ENCODE measurements around the gene KAZALD1. TPM values are rescaled to one million over a fixed set of nuclear protein-coding genes. Genes with fewer than 3 reads are reported as not detected.
A peak's percentile ranks its signal among the peaks of the same experiment; 100 is the strongest.

KAZALD1 gene
- total RNA-seq, 2 experiments from 2014 or later, result 0.35 to 0.53 TPM

DNA sequence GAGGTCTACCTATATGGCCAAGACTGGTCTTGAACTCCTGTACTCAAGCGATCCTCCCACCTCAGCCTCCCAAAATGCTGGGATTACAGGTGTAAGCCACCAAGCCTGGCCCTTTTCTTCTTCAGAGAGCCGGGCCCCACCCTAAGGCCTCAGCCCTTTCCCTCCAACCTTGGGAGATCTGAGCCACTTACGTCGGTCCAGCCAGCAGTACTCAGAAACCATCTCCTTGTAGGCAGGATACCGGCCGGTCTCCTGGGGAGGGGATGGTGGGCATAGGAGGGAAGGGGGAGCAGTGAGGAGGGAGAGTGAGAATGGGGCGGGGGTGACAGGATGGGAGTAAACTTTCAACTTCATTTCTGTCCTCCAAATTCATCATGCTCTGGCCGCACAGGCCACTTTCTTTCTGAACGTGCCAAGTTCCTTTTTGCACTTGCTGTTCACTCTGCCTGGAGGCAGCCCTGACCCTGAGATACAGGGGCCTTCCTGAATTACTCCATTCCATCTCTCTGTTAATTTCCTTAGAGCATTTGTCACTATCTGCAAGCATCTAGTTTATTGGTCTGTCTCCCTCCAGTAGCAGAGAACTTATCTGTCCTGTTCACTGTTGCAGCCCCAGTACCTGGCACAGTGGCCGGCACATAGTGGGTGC, 41.2 kb upstream of the KAZALD1 start:
- H3K27ac Mint-ChIP-seq, result no peak overlapping the region
- H3K27me3 Mint-ChIP-seq, result peaks cover 29% of the 10 kb centered on the region
- ChIA-PET CTCF (interaction anchor here (0.6 to 4.4 kb wide), 3 partner anchors 22 to 423 kb away, joined by 3 to 48 read pairs (median 3); no protein-coding TSS in a partner anchor), POLR2A (no interaction called here)
- H3K4me3 Mint-ChIP-seq, result no peak overlapping the region
- no peak for DNase-seq
- H3K4me1 Mint-ChIP-seq, result peaks cover 5% of the 10 kb centered on the region
- H3K9me3 Mint-ChIP-seq, result no peaks in the 10 kb centered on the region
- H3K36me3 Mint-ChIP-seq (ENCODE audit: low read depth), result no peaks in the 10 kb centered on the region

DNA sequence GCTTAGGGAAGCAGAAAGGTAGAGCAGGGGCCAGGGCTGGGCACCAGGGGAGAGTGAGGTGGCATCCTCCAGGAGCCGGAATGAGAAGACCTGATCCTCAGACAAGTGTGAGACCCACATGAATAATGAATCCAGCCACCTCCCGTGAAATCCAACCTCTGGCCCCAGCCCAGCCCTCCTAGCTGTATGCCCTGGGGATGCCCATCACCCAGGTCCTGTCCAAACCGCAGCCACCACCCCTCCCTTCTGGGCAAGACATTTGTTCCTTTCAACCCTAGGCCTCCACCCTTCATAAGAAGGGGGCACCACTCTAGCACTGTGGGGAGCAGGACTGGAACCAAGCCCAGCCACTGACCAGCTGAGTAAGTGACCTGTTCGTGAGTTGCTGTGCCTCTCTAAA, 40.5 kb upstream of the KAZALD1 start:
- Mint-ChIP-seq H3K9me3 (no peaks in the 10 kb centered on the region), H3K4me1 (peaks cover 5% of the 10 kb centered on the region), H3K27ac (no peak overlapping the region), H3K36me3 (ENCODE audit: low read depth) (no peaks in the 10 kb centered on the region), H3K27me3 (peaks cover 25% of the 10 kb centered on the region), H3K4me3 (no peak overlapping the region)
- CTCF ChIA-PET, result interaction anchor here (1.7 kb wide), 1 partner anchor 23 kb away, joined by 4 read pairs; no protein-coding TSS in a partner anchor
- POLR2A ChIA-PET, result no interaction called here
- no peak for DNase-seq

DNA sequence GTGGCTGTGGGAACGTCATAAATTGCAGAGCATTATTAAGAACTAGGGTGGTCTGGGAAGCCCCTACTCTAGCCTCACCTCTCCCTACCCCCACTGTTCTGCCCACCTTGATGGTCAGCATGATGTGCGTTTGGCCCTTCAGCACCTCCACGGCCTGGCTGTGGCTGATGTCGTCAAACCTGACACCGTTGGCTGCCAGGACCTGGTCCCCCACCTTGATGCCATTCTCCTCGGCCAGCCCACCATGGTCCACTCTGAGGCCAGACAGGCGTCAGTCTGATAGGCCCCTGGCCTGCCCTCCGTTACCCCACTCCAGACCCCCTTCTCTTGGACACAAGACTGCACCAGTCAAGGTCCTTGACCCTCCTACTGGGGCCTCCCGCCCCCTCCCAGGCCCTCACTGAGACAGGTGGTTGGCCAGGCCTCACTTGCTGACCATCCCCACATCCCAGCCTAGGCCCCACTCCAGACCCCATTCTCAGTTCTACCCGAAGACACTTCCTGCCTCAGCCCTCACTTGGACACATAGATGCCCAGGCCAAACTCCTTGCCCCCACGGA, 40.0 kb upstream of the KAZALD1 start:
- H3K9me3 Mint-ChIP-seq, result no peaks in the 10 kb centered on the region
- ChIA-PET POLR2A (no interaction called here), CTCF (interaction anchor here (1.7 kb wide), 1 partner anchor 24 kb away, joined by 4 read pairs; no protein-coding TSS in a partner anchor)
- H3K27ac Mint-ChIP-seq, result no peak overlapping the region
- peaks cover 19% of the 10 kb centered on the region for H3K27me3 Mint-ChIP-seq
- H3K4me1 Mint-ChIP-seq, result peaks cover 5% of the 10 kb centered on the region
- no peak overlapping the region for H3K4me3 Mint-ChIP-seq
- no peak for DNase-seq
- H3K36me3 Mint-ChIP-seq (ENCODE audit: low read depth), result no peaks in the 10 kb centered on the region

DNA sequence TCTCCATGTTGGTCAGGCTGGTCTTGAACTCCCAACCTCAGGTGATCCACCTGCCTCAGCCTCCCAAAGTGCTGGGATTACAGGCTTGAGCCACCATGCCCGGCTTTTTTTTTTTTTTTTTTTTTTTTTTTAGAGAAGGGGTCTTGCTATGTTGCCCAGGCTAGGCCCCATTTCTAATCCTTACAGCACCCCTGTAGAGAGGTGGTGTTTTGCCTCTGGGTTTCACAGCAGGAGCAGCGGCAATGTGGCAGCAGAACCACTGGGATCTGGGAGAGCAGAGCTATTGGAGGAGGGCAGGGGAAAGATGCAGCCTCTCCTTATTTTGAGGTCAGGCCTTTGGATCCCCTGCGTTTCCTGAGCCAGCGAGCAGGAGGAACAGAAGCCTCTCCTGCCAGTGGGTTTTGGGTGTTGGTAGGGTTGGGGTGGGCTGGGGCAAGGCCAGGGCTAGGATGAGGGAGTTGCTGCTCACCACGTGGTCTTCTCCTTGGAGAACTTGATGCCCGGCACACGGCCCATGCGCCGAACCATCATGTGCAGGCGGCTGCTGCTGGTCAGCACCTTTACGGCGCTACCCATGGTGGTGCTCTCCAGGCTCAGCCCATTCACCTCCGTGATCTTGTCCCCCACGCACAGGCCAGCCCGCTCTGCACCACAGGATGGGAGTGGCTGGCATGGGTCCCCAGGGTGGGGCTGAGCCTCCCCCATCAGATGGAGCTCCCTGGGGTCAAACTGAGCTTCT, 38.7 kb upstream of the KAZALD1 start:
- CTCF ChIA-PET, result interaction anchor here (1.7 kb wide), 1 partner anchor 25 kb away, joined by 4 read pairs; no protein-coding TSS in a partner anchor
- H3K4me3 Mint-ChIP-seq, result no peak overlapping the region
- DNase-seq, result no peak
- H3K4me1 Mint-ChIP-seq, result peaks cover 5% of the 10 kb centered on the region
- POLR2A ChIA-PET, result no interaction called here
- no peaks in the 10 kb centered on the region for H3K9me3 Mint-ChIP-seq
- peaks cover 19% of the 10 kb centered on the region for H3K27me3 Mint-ChIP-seq
- H3K36me3 Mint-ChIP-seq (ENCODE audit: low read depth), result no peaks in the 10 kb centered on the region
- H3K27ac Mint-ChIP-seq, result no peak overlapping the region

DNA sequence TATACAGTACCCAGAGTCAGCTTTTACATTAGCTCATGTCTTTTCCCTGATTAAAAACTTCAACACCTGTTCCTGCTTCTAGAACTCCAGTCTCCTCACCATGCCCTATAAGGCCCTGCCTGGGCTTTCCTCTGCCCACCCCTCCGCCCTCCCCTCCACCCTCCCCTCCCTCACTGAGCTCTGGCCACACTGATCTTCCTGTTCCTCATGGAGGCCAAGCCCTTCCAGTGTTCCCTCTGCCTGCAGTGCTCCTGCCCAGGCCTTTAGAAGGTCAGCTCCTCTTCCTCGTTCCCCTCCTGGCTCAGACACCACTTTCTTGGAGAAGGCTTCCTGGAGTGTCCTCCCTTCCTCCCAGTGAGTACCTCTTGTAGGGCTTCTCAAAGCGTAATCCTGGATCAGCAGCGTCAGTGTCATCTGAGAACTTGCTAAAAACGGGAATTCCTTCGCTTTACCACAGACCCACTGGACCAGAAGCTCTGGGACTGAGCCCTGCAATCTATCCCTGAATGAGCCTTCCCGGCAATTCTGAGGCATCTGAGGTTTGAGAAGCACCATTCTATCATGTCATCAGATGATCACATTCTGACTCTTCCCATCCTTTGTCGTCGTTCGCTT, 34.6 kb upstream of the KAZALD1 start:
- no peak overlapping the region for H3K4me3 Mint-ChIP-seq
- H3K4me1 Mint-ChIP-seq, result peaks cover 5% of the 10 kb centered on the region

DNA sequence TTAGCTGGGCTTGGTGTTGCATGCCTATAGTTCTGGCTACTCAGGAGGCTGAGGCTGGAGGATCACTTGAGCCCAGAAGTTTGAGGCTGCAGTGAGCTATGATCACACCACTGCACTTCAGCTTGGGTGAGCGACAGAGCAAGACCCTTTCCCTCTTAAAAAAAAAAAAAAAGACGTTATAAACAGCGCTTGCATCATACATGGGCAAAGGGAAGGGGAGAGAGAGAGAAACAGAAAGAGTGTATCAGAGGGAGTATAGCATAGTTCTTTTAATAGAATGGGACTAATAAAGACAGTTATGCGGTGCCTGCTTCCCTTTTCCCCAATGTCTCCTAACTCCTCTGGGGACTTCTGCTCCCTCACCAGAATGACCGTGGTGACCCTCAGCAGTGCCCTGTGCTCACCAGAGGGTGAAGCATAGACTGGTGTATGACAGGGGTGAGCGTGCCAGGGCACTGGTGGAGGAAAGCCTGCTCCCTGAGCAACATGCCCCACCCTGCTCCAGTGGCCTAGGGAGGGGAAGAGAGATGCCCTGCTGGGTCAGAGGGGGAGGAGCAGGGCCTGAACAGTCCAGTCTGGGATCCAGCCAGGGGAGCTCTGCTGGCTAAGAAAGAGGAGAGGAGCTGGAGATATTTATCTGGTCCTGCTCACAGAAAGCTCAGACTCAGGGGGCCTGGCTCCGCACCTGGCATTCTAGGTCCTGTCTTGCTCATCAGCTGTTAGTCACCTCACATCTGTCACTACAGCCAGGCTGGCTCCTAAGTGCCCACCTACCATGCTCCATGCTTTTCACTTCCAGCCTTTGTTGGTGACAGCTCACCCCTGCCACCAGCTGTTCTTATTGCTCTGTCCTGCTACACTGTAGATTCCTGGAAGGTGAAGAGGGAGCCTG, 33.1 kb upstream of the KAZALD1 start:
- ChIA-PET CTCF (interaction anchor here (0.6 to 8.6 kb wide), 5 partner anchors 12 to 58 kb away, joined by 3 to 120 read pairs (median 4); no protein-coding TSS in a partner anchor), POLR2A (interaction anchor here (1.2 to 4.6 kb wide), 2 partner anchors 13 to 30 kb away, joined by 4 to 25 read pairs; partner anchors contain the start of gene LZTS2)
- Mint-ChIP-seq H3K9me3 (no peaks in the 10 kb centered on the region), H3K4me3 (no peak overlapping the region), H3K27me3 (peaks cover 14% of the 10 kb centered on the region), H3K4me1 (peaks cover 20% of the 10 kb centered on the region), H3K27ac (no peak overlapping the region), H3K36me3 (ENCODE audit: low read depth) (peaks cover 8% of the 10 kb centered on the region)
- DNase-seq, result no peak

More for the DNA sequence above, 34.6 kb upstream of the KAZALD1 start:
- ChIA-PET POLR2A (interaction anchor here (2.2 kb wide), 1 partner anchor 16 kb away, joined by 7 read pairs; no protein-coding TSS in a partner anchor), CTCF (interaction anchor here (0.6 to 8.6 kb wide), 5 partner anchors 11 to 115 kb away, joined by 3 to 120 read pairs (median 3); no protein-coding TSS in a partner anchor)
- Mint-ChIP-seq H3K9me3 (no peaks in the 10 kb centered on the region), H3K36me3 (ENCODE audit: low read depth) (peaks cover under 1% of the 10 kb centered on the region), H3K27me3 (peaks cover 14% of the 10 kb centered on the region), H3K27ac (no peak overlapping the region)
- DNase-seq, result no peak

DNA sequence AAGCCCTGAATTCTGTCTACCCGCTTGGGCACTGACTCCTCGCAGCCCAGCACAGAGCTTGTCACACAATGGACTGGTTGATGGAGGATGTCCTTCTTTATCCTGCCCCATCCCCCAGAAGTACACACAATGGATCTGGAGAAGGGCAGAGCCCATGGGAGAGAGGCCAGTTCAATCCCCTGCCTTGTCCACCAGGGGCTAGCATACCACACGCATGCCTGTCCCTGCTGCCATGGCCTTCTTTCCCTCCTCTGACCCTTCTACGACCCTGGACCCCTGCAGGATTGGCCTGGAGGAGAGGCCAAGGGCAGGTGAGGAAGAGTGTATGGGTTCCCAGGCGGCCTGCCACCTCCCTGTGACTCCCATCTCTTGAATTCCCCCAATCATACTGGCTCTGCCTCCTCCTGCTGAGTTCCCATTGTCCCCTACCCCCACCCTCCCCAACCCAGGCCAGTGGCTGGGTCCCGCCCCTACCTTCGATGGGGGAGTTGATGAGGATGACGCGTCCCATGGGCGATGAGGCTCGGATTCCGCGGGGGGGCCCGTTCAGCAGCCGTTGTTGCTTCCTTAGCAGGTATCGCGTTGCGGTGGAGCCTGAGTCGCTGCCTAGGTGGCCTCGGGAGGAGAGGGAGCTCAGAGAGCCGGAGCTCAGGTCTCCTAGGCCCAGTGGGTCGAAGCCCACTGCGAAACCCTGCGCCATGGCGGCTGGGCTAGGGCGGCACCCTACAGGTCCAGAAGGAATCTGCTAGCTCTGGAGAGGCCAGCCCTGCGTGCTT, 32.1 kb upstream of the KAZALD1 start:
- peaks cover 13% of the 10 kb centered on the region for H3K36me3 Mint-ChIP-seq (ENCODE audit: low read depth)
- no peak overlapping the region for H3K27ac Mint-ChIP-seq
- DNase-seq, result no peak
- POLR2A ChIA-PET, result interaction anchor here (1.2 to 4.6 kb wide), 5 partner anchors 10 to 31 kb away, joined by 4 to 36 read pairs (median 25); partner anchors contain the start of genes KAZALD1 and LZTS2
- no peaks in the 10 kb centered on the region for H3K9me3 Mint-ChIP-seq
- CTCF ChIA-PET, result interaction anchor here (0.7 to 8.6 kb wide), 8 partner anchors 12 to 37 kb away, joined by 3 to 120 read pairs (median 8); no protein-coding TSS in a partner anchor
- peaks cover 26% of the 10 kb centered on the region for H3K4me1 Mint-ChIP-seq
- peaks cover 14% of the 10 kb centered on the region for H3K27me3 Mint-ChIP-seq
- no peak overlapping the region for H3K4me3 Mint-ChIP-seq

DNA sequence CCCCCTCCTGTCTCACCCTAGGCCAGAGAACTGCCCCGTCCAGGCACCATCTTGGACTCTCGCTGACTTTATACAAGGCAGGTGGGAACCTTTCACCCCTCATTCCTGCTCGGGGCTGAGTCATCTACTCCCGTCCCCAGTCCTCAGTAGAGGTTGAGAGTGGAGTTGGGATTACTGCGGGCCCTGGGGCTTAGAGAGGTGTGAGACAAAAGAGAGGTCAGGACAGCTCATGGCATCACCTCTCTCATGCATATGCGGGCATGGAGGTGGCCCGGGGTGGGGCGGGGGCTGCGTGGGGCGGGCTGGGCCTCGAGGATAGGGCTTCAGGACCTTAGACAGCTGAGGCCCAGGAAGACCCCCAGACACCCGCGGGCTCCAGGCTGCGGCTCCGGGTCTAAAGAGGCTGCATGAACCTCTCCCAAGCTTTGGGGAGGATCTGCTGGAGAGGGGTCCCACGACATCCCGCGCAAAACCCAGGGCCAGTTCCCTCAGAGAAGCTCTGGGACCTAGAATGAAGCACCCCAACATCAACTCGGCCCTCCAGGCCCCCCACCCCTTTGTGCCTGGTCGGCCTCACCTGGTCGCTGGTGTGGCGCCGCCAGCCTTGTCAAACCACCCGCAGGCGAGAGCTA, 31.2 kb upstream of the KAZALD1 start:
- no peak for DNase-seq
- ChIA-PET POLR2A (interaction anchor here (0.6 to 4.6 kb wide), 14 partner anchors 9 to 665 kb away, joined by 3 to 36 read pairs (median 6); partner anchors contain the start of genes KAZALD1 and SLF2), CTCF (interaction anchor here (1.0 to 8.6 kb wide), 15 partner anchors 11 to 131 kb away, joined by 3 to 120 read pairs (median 6); partner anchors contain the start of gene KAZALD1)
- Mint-ChIP-seq H3K27ac (no peak overlapping the region), H3K9me3 (no peaks in the 10 kb centered on the region), H3K36me3 (ENCODE audit: low read depth) (peaks cover 18% of the 10 kb centered on the region), H3K27me3 (peaks cover 14% of the 10 kb centered on the region), H3K4me1 (peaks cover 27% of the 10 kb centered on the region), H3K4me3 (peak overlapping the region; percentile 91)

DNA sequence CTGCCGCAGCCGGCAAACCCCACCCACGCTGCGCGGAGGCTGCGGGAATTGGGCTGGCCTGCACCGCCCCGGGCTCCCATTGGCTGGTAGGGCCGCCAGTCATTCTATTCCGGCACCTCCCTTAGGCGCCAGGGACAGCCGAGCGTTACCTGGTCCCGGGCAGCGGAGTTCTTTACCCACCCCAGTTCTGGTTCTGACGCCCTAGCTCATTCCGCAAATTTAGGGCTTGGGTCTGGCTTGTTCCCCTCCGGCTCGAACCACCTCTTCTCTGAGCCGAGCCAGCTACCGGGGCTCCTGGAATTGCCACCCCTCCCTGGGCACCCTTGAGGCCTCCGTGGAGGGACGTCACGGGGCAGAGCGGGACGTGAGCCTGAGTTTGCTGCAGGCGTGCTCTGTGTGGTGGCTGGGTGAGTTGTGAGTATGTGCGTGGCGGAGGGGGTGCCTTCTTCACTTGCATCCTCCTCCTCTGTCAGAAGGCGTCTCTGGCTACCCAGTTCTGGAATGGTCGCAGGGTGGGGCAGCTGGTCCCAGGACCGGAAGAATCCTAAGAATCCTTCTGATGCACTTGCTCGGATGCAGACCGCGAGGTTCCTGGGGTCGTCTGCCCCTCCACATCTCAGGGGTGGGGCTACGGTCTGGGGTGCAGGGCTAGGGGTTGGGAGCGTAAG, 30.5 kb upstream of the KAZALD1 start, which contains the start of the genes PDZD7 and SFXN3:
TSS of gene PDZD7 (minus strand) at position 2 of the 668 bp plus-strand sequence. CDS start 910 bp downstream, outside the sequence.
TSS of gene SFXN3 (plus strand) at position 107 of the 668 bp plus-strand sequence. CDS start 3,461 bp downstream, outside the sequence.
- Mint-ChIP-seq H3K36me3 (ENCODE audit: low read depth) (peaks cover 25% of the 10 kb centered on the region), H3K4me1 (peaks cover 27% of the 10 kb centered on the region), H3K27me3 (peaks cover 14% of the 10 kb centered on the region), H3K9me3 (no peaks in the 10 kb centered on the region), H3K27ac (peak within 1 kb of the TSS; percentile 96), H3K4me3 (peak within 1 kb of the TSS; percentile 91)
- CTCF ChIA-PET, result interaction anchor here (1.0 to 8.6 kb wide), 16 partner anchors 11 to 130 kb away, joined by 3 to 120 read pairs (median 6); partner anchors contain the start of gene KAZALD1
- POLR2A ChIA-PET, result interaction anchor here (0.6 to 4.6 kb wide), 14 partner anchors 8 to 664 kb away, joined by 3 to 36 read pairs (median 6); partner anchors contain the start of genes KAZALD1 and SLF2
- peak; percentile 97 for DNase-seq

All from activated CD4-positive, alpha-beta memory T cell treated with anti-CD3 and anti-CD28 coated beads, Interleukin-2, amount 10 ng/mL, durations not matched to agents 7 days and 5 days (primary cell).